Muscle of arm (tissue), 12 donors: ENCODE measurements around the gene CFAP300. TPM values are rescaled to one million over a fixed set of nuclear protein-coding genes. Genes with fewer than 3 reads are reported as not detected.

Experiments used
- DNase-seq: peaks from one replicate; pipeline ENCODE4 v3.0.0-alpha.2; 2013
- polyA plus RNA-seq, 12 donors: library from polyadenylated mRNA; unstranded; fragments of 120-200 nt; gene quantifications; one replicate each; pipeline ENCODE4 v1.2.1, GENCODE V29; 2013; ENCODE audit not compliant: insufficient read length in 12 of 12

The CFAP300 gene
- polyA plus RNA-seq, 12 donors, result 1.6 to 6.6 (median 2.3) TPM; not detected in 2

GRCh38 chr11:102120437-102120973 lies 73.3 kb downstream of the CFAP300 start:
- no peak for DNase-seq

GRCh38 chr11:102121329-102121728 lies 74.1 kb downstream of the CFAP300 start:
- no peak for DNase-seq

Other genes starting within 250 kb of the CFAP300 start
- 1 to 10 TPM in 11 of 12 donors, not detected in 1; 2.6 to 8.7 (median 4.0) TPM for gene CEP126, start 132.4 kb upstream of the CFAP300 start, polyA plus RNA-seq
- gene ANGPTL5, start 130.9 kb upstream of the CFAP300 start, polyA plus RNA-seq, result 1 to 10 TPM in 9 of 12 donors, under 1 TPM in 1, not detected in 2; 0.97 to 5.0 (median 1.8) TPM
- 100 to 1,000 TPM in 2 of 12 donors, 10 to 100 TPM in 9, not detected in 1; 64.0 to 127 (median 89.4) TPM for gene YAP1, start 63.0 kb downstream of the CFAP300 start, polyA plus RNA-seq